GM20000 (cell line): Measurements from ENCODE around the gene SLC24A3.

Experiments
- DNase-seq: peaks from one replicate; pipeline ENCODE4 v3.0.0; 2012; ENCODE audit warnings: low spot score
- CTCF ChIP-seq: IDR thresholded peaks from 2 replicates; pipeline ENCODE4 v1.5.1; 2012; ENCODE audit warnings: mild to moderate bottlenecking, control low read depth; ENCODE audit errors: extremely low read depth, missing control alignments

Gene SLC24A3

GRCh38 chr20:19212469-19212815, at the start of gene SLC24A3:
SLC24A3 (plus strand) TSS chr20:19212642.
- DNase-seq, result no peak
- no peak for TF ChIP-seq CTCF

- DNase-seq, result no peak
- no peak for TF ChIP-seq CTCF
Observed at GRCh38 chr20:19170148-19170547, 42.3 kb upstream of the SLC24A3 start.

GRCh38 chr20:19172637-19173036, 39.8 kb upstream of the SLC24A3 start:
- no peak for DNase-seq
- TF ChIP-seq CTCF, result no peak

- no peak for DNase-seq
- TF ChIP-seq CTCF, result no peak
Observed at GRCh38 chr20:19176470-19177052, 35.9 kb upstream of the SLC24A3 start.

- DNase-seq, result no peak
- TF ChIP-seq CTCF, result no peak
Observed at GRCh38 chr20:19181552-19181951, 30.9 kb upstream of the SLC24A3 start.

- no peak for DNase-seq
- no peak for TF ChIP-seq CTCF
Observed at GRCh38 chr20:19185083-19185482, 27.4 kb upstream of the SLC24A3 start.

GRCh38 chr20:19193349-19193748, 19.1 kb upstream of the SLC24A3 start:
- no peak for TF ChIP-seq CTCF
- DNase-seq, result no peak
